SK-N-SH treated with all-trans-retinoic acid at 6 μM for 48 hours (cell line): ENCODE results near the gene SEC14L1.

Experiments
- ARNTL ChIP-seq: fragments of 450-650 bp; formaldehyde crosslinking; IDR thresholded peaks from 2 replicates; pipeline ENCODE4 v1.5.0; 2020; ENCODE audit warnings: low read depth, mild to moderate bottlenecking, moderate library complexity, borderline replicate concordance
- GLIS3 ChIP-seq: fragments of 250-450 bp; sonication (Bioruptor Pico); IDR thresholded peaks from 2 replicates; pipeline ENCODE4 v1.5.0; 2020; ENCODE audit warnings: mild to moderate bottlenecking, moderate library complexity
- ISL1 ChIP-seq: fragments of 250-450 bp; sonication (Bioruptor Pico); IDR thresholded peaks from 2 replicates; pipeline ENCODE4 v2.1.2; 2022; ENCODE audit warnings: mild to moderate bottlenecking, moderate library complexity
- PPARA ChIP-seq: fragments of 250-450 bp; sonication (Bioruptor Pico); IDR thresholded peaks from 2 replicates; pipeline ENCODE4 v1.5.0; 2020; ENCODE audit warnings: mild to moderate bottlenecking, borderline replicate concordance
- SNAI2 ChIP-seq: fragments of 250-450 bp; sonication (Bioruptor Pico); IDR thresholded peaks from 2 replicates; pipeline ENCODE4 v1.5.0; 2020; ENCODE audit warnings: mild to moderate bottlenecking, moderate library complexity
- ZFP30 ChIP-seq: fragments of 450-650 bp; formaldehyde crosslinking; IDR thresholded peaks from 2 replicates; pipeline ENCODE4 v1.5.0; 2022; ENCODE audit warnings: mild to moderate bottlenecking, moderate library complexity
- ZNF70 ChIP-seq: fragments of 450-650 bp; formaldehyde crosslinking; IDR thresholded peaks from 2 replicates; pipeline ENCODE4 v1.5.0; 2020; ENCODE audit warnings: mild to moderate bottlenecking, moderate library complexity
- TF ChIP-seq, protein P1 (sequence below): fragments of 250-450 bp; sonication (Bioruptor Pico); IDR thresholded peaks from 2 replicates; pipeline ENCODE4 v1.8.0; 2021; ENCODE audit warnings: low read depth, mild to moderate bottlenecking, moderate library complexity, borderline replicate concordance

DNA sequence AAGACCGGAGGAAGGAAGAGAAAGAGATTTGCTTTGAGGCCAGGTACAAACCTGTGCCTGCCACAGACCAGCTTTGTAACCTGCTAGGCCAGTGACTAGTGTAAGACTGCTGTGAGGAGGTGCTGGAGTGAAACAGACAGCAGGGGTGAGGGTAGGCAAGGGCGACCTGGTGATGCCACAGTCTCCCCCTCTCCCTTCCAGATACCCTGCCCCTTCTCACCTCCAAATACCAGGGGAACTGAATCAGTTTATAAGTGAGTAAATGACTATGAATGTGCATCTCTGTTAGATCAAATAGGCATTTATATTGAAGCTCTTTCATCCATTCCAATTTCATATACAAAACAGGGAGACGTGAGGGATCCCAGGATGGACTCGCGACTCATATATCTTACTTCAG lies 9.4 kb downstream of the SEC14L1 start:
- TF ChIP-seq, protein P1, sequence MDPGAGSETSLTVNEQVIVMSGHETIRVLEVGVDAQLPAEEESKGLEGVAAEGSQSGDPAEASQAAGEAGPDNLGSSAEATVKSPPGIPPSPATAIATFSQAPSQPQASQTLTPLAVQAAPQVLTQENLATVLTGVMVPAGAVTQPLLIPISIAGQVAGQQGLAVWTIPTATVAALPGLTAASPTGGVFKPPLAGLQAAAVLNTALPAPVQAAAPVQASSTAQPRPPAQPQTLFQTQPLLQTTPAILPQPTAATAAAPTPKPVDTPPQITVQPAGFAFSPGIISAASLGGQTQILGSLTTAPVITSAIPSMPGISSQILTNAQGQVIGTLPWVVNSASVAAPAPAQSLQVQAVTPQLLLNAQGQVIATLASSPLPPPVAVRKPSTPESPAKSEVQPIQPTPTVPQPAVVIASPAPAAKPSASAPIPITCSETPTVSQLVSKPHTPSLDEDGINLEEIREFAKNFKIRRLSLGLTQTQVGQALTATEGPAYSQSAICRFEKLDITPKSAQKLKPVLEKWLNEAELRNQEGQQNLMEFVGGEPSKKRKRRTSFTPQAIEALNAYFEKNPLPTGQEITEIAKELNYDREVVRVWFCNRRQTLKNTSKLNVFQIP = no peak
- TF ChIP-seq ARNTL (no peak), ZNF70 (no peak), GLIS3 (no peak), ZFP30 (CRISPR knock-in tag) (no peak), SNAI2 (no peak), ISL1 (no peak), PPARA (no peak)
